ENCODE results near the gene COIL.

The COIL gene

GRCh38 chr17:56987283-56987834 is 26.5 kb upstream of the COIL start:
- ATAC-seq (ENCODE audit: insufficient read depth, low read depth) (no peak), DNase-seq (no peak)
- Histone ChIP-seq H3K9ac (ENCODE audit: low read depth, low read length) (no peak overlapping the region), H3K4me1 (ENCODE audit: insufficient read depth, low read length) (no peaks in the 10 kb centered on the region), H3K4me2 (ENCODE audit: insufficient read depth, low read length) (no peak overlapping the region), H3K9me3 (ENCODE audit: insufficient read depth, low read length, severe bottlenecking) (no peaks in the 10 kb centered on the region), H3K36me3 (ENCODE audit: insufficient read depth, low read length) (peaks cover 26% of the 10 kb centered on the region), H4K20me1 (ENCODE audit: insufficient read depth, low read length) (no peaks in the 10 kb centered on the region), H3K4me3 (ENCODE audit: low read depth in 1 of 2, low read length in 2 of 2) (no peak overlapping the region), H3K27ac (ENCODE audit: low read length) (no peak overlapping the region), H3K79me2 (ENCODE audit: insufficient read depth, low read length) (no peaks in the 10 kb centered on the region), H3K27me3 (ENCODE audit: insufficient read depth, low read length, poor library complexity) (no peaks in the 10 kb centered on the region), H2AFZ (ENCODE audit: low read depth, low read length) (no peak overlapping the region)
- TF ChIP-seq CTCF (IDR thresholded peaks at IDR 0.05; ENCODE audit: borderline replicate concordance, extremely low read depth, low read length, poor library complexity, severe bottlenecking) (no peak), EZH2 (IDR thresholded peaks at IDR 0.05; ENCODE audit: borderline replicate concordance, low read depth, low read length, severe bottlenecking) (no peak)

GRCh38 chr17:56985371-56986162 is 24.7 kb upstream of the COIL start:
- Histone ChIP-seq H3K9me3 (ENCODE audit: insufficient read depth, low read length, severe bottlenecking) (no peaks in the 10 kb centered on the region), H3K4me2 (ENCODE audit: insufficient read depth, low read length) (no peak overlapping the region), H2AFZ (ENCODE audit: low read depth, low read length) (no peak overlapping the region), H3K4me1 (ENCODE audit: insufficient read depth, low read length) (no peaks in the 10 kb centered on the region), H3K27me3 (ENCODE audit: insufficient read depth, low read length, poor library complexity) (no peaks in the 10 kb centered on the region), H3K4me3 (ENCODE audit: low read depth in 1 of 2, low read length in 2 of 2) (no peak overlapping the region), H3K27ac (ENCODE audit: low read length) (no peak overlapping the region), H3K36me3 (ENCODE audit: insufficient read depth, low read length) (peaks cover 31% of the 10 kb centered on the region), H4K20me1 (ENCODE audit: insufficient read depth, low read length) (no peaks in the 10 kb centered on the region), H3K9ac (ENCODE audit: low read depth, low read length) (no peak overlapping the region), H3K79me2 (ENCODE audit: insufficient read depth, low read length) (no peaks in the 10 kb centered on the region)
- TF ChIP-seq CTCF (IDR thresholded peaks at IDR 0.05; ENCODE audit: borderline replicate concordance, extremely low read depth, low read length, poor library complexity, severe bottlenecking) (no peak), EZH2 (IDR thresholded peaks at IDR 0.05; ENCODE audit: borderline replicate concordance, low read depth, low read length, severe bottlenecking) (no peak)
- ATAC-seq (ENCODE audit: insufficient read depth, low read depth) = no peak
- DNase-seq = no peak

- H3K4me1 ChIP-seq (ENCODE audit: insufficient read depth, low read length) = peaks cover 17% of the 10 kb centered on the region
- H3K4me3 ChIP-seq (ENCODE audit: low read depth in 1 of 2, low read length in 2 of 2) = no peak overlapping the region
- no peaks in the 10 kb centered on the region; the same call in 1 of the 2 replicates for H3K79me2 ChIP-seq (ENCODE audit: insufficient read depth, low read length)
- DNase-seq = no peak
- H2AFZ ChIP-seq (ENCODE audit: low read depth, low read length) = no peak overlapping the region
- ATAC-seq (ENCODE audit: insufficient read depth, low read depth) = no peak
- no peak overlapping the region for H3K4me2 ChIP-seq (ENCODE audit: insufficient read depth, low read length)
- no peaks in the 10 kb centered on the region for H3K27me3 ChIP-seq (ENCODE audit: insufficient read depth, low read length, poor library complexity)
- no peaks in the 10 kb centered on the region for H3K9me3 ChIP-seq (ENCODE audit: insufficient read depth, low read length, severe bottlenecking)
- no peaks in the 10 kb centered on the region for H4K20me1 ChIP-seq (ENCODE audit: insufficient read depth, low read length)
- H3K27ac ChIP-seq (ENCODE audit: low read length) = no peak overlapping the region
- H3K9ac ChIP-seq (ENCODE audit: low read depth, low read length) = no peak overlapping the region
- TF ChIP-seq EZH2 (IDR thresholded peaks at IDR 0.05; ENCODE audit: borderline replicate concordance, low read depth, low read length, severe bottlenecking) (no peak), CTCF (IDR thresholded peaks at IDR 0.05; ENCODE audit: borderline replicate concordance, extremely low read depth, low read length, poor library complexity, severe bottlenecking) (no peak)
- H3K36me3 ChIP-seq (ENCODE audit: insufficient read depth, low read length) = peaks cover 31% of the 10 kb centered on the region
These were observed 22.5 kb upstream of the COIL start for GRCh38 chr17:56983366-56983765.

Measured in DND-41 (cell line).